GM12874 (cell line): ENCODE results near the gene FCRLB.

Experiments
- CTCF ChIP-seq: IDR thresholded peaks from 2 replicates; pipeline ENCODE4 v1.5.1; 2011; ENCODE audit warnings: low read depth, mild to moderate bottlenecking, control low read depth, low read length, moderate library complexity; ENCODE audit not compliant: insufficient read depth

The FCRLB gene

DNA sequence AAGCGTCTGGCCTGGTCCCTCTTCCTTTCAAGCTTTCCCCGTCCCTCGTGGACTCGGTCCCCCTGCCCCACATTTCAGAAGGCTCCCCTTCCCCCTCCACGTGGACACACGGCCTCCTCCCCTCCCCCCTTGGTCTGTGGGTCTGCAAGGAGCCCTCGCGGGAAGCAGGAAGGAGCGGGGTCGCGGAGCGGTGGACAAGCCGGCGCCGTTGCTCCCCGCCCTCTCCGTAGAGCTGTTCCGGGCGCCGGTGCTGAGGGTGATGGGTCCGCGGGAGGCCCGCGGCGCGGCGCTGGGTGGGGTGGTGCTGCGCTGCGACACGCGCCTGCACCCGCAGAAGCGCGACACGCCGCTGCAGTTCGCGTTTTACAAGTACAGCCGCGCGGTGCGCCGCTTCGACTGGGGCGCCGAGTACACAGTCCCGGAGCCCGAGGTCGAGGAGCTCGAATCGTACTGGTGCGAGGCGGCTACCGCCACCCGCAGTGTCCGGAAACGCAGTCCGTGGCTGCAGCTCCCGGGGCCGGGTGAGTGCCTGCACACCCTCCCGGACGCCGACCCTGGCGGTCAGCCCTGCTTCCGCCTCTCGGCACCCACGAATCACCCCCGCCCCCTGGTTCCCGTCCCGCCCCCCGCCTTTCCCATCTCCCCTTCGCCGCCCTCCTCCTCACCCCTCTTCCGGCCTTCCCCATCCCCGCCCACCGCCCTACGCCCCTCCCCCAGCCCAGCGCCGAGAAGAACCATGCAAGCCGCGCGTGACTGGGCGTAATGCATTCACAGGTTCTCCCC is 5.3 kb downstream of the FCRLB start:
- no peak for TF ChIP-seq CTCF

DNA sequence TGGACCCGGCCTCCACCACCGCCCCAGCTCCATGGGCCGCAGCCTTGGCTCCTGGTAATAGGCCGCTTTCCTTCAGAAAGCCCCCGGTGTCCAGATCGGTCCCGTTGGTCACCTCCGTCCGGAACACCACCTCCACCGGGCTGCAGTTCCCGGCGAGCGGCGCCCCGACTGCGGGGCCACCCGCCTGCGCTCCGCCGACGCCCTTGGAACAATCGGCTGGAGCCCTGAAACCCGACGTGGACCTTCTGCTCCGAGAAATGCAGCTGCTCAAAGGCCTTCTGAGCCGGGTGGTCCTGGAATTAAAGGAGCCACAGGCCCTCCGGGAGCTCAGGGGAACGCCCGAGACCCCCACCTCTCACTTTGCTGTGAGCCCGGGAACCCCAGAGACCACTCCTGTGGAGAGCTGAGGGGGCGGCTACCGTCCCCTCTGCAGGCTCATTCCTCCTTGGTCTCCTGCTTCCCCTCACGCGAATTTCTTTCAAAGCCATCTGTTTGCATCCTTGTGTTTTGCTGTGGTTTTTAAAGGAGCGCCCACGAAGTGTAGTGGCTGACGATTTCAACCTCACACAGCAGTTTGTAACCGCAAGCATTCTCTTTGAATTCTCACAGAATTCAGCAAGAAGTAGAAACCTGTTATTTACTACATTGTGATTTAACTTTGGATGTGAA is 6.0 kb downstream of the FCRLB start:
- no peak for TF ChIP-seq CTCF

DNA sequence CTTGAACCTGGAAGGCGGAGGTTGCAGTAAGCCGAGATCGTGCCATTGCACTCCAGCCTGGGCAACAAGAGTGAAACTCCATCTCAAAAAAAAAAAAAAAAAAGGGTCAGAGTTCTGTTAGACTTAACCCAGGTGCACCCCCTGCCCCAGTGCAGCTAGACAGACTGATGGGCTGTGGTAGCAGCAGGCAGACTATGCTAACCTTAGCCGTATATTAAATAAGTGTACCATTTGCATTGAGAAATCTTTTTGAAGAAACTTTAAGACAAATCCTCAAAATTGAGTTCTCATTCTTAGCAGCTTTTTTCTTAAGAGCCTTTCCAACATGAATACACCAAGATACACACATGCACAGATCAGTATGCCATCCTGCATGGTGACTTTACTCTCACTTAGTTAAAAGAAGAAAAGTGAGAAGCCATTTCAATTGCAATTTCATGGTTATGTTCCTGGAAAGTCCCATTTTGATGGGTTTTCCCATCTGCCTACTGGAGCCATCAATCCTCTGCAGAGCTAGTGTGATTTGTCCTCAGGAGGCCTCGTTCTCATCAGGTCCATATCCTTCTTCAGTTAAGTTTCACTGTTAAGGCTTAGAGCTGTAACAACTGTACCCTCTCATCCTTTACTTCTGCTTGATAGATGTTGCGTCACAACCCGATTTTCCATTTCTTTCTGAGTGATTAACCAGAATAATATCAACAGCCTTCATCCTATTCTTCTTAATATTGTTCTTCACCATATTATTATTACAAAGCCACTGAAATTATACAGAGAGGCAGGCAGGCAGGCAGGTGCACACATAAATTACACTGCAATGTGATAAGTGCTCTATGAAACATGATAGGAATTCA is 7.3 kb downstream of the FCRLB start:
- TF ChIP-seq CTCF = no peak

DNA sequence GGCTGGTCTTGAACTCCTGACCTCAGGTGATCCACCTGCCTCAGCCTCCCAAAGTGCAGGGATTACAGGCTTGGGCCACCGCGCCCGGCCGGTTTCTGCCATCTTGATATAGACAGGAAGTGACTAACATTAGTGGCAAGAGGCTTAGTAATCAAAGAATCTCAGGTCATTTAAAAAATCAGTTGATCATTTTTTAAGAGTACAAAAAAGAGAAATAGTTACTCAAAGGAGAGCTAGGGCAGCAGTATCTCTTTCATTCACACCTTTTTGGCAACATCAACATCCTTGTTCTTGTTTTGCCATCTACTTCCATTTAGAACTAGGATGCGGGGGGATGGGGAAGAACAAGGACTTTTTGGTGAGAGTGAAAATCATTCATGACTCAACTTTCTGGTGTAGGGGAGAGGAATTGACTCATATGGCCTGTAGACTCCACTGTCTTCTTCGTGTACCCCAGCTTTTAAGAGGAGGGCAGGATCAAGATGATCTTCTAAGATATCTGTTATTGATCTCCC is 8.8 kb downstream of the FCRLB start:
- TF ChIP-seq CTCF = no peak

DNA sequence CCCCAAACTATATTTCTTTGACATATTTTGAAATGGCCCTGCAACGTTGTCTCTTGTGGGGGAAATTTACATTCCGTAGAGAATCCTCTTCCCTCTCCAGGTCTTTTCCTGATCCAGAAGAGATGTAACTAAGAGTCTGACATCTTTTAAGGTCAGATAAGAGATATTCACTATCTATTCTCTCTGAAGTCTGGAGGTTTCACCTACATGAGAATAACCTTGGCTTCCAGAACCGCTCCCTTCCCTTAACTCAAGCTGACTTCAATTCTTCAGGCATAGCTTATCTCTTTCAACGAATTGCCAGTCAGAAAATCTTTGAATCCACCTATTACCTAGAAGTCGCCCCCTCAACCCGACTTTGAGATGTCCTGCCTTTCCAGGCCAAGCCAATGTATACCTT is 9.9 kb downstream of the FCRLB start:
- TF ChIP-seq CTCF = no peak

GRCh38 chr1:161731981-161732718 is 10.8 kb downstream of the FCRLB start:
- TF ChIP-seq CTCF = no peak

GRCh38 chr1:161733526-161733925 is 12.2 kb downstream of the FCRLB start:
- no peak for TF ChIP-seq CTCF
